GM21515 (cell line): ENCODE measurements around the gene RIPOR3.
A peak's percentile ranks its signal among the peaks of the same experiment; 100 is the strongest.
"Not testable (repeated sequence)": the region's sequence is repeated elsewhere in the genome, so short reads cannot be mapped to it uniquely, and the experiment has no call there.

ENCODE experiments used
- ATAC-seq: cut with Tn5 transposase; IDR thresholded peaks from one replicate; pipeline ENCODE4 v1.9.1; 2021; ENCODE audit not compliant: unreplicated experiment

The RIPOR3 gene

DNA sequence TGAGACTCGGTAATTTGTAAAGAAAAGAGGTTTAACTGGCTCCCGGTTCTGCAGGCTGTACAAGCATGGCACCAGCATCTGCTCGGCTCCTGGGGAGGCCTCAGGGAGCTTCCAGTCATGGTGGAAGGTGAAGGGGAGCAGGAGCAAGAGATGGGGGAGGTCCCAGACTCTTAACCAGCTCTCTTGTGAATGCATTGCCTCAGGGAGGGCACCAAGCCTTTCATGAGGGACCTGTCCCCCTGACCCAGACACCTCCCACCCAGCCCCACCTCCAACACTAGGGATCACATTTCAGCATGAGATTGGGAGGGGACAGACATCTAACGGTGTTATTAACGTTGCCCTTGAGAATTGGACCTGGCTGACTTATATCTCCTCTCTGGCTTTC, 112.6 kb downstream of the RIPOR3 start:
- no peak for ATAC-seq

DNA sequence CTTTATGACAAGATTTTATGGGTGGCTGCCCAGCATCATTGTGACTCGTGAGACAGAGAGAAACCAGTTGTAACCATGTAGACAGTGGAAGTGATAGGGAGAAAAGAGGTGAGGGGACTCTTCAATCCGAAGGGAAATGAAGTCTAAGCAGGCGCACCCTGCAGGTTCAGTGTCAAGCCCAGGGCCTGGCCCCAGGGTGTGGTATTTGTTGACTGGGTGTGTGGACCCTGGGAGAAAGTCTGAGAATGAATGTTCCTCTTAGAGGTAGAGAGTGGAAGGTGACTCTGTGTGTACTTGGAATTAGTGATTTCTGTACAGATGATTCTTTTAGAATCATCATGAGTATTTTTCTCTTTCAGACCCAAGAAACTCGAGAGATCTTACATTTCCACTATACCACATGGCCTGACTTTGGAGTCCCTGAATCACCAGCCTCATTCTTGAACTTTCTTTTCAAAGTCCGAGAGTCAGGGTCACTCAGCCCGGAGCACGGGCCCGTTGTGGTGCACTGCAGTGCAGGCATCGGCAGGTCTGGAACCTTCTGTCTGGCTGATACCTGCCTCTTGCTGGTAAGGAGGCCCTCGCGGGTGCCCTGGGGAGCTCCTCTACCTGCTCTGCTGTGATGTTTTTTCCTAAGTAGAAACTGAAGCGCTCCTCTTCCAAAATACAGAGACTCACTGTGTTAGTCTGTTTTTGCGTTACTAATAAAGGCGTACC, 113.1 kb downstream of the RIPOR3 start:
- no peak for ATAC-seq

DNA sequence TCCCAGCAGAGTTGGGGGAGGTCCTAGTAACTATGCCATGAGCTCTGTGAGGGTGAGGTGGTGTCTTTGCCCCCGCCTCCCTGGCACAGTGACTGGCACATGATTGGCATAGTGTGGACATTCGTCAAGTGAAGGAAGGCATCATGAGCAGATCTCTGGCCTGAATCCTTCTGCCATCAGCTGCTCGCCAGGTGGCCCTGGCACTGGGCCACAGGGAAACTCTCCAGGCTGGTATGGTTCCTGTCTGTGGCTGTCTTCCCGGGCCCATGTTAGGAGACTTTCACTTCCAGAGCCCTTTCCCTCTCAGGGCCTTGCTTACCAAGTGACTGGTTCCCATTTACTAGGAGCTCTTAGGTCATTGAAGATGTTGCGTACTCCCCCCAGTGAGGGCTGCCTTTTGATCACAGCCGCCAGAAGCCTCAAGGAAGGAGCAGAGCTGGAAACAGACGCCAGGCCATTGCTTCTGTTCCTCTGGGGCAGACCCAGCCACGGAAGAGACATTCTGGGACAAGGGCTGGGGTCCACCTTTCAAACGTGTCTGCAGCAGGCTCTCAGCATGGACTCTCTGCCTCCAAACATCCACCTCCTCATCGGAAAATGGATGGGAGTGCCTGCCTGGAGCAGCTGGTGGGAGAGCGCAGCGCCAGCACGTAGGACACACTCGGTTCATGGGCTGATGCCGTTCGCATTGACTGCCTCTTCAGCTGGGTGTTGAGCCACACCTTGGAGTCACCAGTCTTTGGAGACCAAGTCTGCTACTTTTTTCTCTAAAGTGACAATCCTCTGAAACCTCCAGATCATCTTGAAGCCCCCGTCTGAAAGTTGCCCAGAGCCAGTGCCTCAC, 113.9 kb downstream of the RIPOR3 start:
- ATAC-seq = no peak

DNA sequence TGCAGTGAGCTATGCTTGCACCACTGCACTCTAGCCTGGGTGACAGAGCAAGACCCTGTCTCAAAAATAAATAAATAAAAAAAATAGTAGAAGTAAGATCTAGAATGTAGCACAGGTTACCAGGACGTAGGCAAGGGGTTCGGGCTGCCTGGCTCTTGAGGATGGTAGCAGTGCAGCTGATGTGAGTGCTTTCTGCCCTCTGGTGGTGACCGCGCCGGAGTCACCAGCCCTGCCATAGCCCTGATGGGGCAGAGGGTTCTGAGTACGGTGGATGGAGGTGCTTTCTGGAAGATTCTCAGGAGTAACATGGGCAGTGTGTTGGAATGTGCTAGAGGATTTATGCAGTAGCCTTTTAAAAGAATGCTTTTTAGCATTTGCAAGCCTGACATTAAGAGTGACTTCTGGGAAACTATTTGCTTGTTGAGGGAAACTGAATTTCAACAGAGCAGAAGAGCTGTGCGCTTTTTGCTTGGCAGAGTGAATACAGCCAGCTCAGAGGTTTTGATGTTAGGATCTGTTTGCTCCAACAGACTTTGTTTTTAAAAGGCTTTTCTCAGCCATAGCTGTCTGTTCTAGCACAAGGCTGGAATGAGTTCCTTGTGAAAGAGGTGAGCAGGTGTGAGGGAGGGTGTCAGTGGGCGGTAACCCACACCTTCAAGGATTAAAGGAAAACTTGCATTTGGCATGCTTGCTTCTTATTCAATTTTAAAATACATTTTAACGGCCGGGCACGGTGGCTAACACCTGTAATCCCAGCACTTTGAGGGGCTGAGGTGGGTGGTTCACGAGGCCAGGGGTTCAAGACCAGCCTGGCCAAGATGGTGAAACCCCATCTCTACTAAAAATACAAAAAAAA, 115.2 kb downstream of the RIPOR3 start:
- no peak for ATAC-seq

DNA sequence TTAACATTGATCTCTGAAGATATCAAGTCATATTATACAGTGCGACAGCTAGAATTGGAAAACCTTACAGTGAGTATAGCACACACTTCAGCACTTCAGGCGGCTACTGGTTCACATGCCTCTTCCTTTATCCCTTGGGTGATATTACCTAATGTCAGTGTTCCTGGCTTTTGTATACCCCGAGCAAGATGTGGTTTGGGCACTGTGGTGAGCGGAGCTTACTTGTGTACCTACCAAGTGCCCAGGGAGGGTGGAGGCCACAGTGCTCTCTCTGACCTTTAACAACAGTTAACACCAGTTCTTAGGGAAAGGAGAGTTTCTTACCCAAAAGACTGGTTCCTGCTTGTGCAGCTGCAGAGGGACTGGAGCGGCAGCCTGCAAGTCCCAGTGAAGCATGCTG, 116.8 kb downstream of the RIPOR3 start:
- ATAC-seq = no peak

DNA sequence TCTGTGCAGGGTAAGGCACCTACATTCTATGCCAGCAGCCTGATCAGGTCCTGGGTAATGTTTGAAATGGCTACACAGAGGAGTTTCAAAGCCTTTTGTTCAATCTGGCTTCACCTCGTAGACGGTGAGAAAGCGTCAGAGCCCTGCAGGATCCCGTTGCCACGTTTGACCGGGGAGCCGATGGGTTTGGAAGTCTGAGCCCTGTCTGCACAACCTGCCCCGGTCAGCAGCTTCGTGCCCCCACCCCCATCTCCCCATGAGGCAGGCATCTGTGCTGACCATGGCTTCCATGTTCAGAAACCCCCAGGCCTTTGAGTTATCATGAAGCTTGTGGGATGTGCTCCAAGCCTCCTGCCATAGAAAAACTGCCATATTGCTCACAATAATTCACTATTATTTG, 117.2 kb downstream of the RIPOR3 start:
- ATAC-seq = no peak

DNA sequence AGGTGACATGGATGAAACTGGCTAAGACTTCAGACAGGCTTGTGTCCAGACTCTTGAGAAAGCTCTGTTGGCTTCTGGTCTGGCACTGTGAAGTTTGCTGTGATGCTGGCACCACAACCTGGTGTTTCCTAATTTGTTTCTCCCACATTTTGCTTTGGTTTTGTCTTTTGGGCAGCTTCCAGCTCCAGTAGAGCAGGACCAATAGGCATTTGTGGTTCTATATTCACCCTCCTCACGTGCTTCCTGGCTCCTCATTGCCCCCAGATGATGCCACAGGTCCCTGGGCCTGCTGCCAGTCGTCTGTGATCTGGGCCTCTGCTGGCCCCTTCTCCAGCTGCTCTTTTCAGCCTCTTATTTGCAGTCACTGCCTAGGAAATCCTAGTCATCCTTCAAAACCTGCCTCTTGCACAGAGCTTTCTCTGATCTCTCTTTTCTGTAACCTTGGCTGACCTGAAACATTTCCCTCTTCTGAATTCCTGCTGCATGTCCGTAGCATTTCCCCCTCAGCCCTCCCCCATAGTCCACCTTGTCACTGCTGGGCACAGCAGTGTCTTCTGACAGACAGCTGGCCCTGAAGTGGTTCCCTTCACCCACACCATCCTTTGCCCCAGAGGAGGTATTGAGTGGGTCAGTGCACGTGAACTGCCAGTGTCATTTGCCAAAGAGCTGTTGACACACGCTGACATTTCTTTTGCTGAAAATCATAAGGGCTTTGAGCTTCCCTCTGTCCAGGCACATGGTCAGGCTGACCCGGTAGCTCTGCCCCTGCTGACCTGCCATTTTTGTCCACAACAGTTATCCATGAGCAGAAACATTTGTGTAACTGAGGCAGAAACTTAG, 118.2 kb downstream of the RIPOR3 start:
- no peak for ATAC-seq

DNA sequence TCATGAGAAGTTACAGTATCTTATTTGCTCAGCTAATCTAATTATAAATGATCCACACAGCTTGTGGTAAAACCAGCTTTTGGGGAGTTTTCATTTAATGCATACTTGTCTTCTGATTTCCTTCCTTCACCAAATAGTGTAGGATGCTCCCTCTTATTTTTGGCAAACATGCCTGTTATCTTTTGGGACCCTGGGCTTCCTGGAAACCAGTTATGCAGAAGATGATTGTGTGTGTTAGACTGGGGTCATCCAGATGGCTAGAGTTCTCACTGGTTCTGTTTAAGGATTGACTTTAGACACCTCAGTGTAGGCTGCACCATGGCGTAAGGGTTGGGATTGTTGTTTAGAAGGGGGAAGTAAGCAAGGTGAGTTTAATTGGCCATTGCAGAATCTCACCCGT, 119.9 kb downstream of the RIPOR3 start:
- ATAC-seq = no peak

DNA sequence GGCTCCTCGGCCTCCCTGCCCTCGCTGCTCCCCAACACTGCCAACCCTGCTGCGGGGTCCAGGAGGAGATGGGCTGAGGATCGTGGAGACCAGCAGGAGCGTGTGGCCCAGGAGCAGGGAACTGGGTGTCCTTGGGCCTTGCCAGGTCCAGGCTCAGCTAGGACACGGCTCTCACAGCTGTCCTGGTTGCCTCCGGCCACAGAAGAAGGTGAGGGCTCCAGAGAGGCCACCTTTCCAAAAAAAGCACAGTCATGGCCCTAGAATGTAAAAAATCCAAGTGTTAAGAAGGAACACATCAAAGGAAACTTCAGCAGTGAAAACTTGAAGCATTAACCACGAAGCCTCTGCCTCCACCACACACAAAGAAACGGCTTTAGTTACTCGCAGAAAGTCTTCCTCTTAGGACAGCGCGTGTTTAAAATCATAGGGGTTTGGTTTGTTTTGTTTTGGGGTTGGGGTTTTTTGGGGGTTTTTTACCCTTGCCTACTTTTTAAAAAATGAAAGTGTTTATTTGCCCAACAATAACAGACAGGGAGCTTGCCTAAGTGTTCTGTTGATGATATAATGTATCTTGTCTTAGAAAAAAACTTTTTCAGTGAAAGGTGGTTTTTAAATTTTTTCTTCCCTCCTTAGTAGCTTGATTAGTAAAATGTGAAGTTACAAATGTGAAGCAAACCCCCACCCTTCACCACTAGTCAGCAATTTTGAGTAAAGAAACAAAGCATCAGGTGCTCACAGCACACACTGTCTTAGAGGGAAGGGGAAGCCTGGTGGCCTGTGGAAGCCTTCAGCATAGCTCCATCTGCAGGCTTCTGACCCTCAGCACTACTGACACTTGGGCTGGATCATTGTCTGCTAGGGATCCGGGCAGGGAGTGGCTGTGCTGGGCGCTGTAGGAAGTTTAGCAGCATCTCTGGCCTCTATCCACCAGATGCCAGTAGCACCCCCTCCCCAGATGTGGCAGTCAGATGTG, 121.2 kb downstream of the RIPOR3 start:
- ATAC-seq = peak; percentile 52

DNA sequence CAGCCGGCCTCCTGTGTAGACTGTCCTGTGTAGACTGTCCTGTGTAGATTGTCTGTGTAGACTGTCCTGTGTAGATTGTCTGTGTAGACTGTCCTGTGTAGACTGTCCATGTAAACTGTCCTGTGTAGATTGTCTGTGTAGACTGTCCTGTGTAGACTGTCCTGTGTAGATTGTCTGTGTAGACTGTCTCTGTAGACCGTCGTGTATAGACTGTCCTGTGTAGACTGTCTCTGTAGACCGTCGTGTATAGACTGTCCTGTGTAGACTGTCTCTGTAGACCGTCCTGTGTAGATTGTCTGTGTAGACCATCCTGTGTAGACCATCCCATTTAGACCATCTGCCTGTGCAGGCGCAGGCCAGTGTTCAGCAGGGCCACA, 121.9 kb downstream of the RIPOR3 start:
- not testable (repeated sequence) for ATAC-seq

DNA sequence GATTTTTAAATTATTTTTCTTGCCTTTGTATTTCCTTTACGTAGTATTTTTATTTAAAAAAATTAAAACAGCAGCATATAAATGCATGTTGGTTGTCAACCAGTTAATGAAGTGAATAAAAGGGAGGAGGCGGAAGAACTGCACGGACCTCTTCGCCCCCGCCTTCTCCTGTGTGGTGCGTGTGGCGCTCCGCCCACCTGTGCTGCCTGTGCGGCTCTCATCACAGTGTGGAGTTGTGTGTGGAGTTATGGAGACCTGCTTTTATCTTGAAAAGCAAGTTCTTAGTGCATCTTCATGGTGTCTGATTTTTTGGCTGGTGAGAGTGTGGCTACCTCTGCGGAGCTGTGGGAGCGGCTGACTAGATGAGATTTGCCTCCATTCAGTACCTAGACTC, 122.8 kb downstream of the RIPOR3 start:
- no peak for ATAC-seq

DNA sequence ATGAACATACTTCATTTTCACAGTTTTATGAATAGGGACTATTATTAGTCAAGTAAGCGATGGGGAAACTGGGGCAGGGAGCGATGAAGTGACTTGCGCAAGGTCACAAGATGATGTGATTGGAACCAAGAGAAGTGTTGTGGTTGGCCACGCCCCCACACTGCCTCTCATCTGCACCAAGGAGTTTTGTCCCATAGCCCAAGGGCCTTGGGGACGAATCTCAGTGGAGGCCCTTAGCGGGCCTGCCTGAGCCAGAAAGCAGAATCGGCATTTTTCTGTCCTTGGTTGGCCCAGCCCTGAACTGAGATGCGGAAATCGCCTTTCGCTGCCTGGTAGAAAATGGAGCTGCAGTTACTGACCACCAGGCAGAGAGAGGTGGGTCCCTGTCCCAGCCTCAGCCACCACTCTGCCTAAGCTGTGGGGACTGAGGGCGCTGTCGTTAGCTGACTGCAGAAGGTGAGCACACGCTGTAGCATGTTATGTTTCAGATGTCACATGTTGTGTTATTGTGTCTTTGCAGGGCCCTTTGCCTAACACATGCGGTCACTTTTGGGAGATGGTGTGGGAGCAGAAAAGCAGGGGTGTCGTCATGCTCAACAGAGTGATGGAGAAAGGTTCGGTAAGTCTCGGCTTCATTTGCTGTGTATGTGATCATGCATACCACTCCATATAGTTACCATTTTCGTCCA, 123.3 kb downstream of the RIPOR3 start:
- ATAC-seq = no peak

DNA sequence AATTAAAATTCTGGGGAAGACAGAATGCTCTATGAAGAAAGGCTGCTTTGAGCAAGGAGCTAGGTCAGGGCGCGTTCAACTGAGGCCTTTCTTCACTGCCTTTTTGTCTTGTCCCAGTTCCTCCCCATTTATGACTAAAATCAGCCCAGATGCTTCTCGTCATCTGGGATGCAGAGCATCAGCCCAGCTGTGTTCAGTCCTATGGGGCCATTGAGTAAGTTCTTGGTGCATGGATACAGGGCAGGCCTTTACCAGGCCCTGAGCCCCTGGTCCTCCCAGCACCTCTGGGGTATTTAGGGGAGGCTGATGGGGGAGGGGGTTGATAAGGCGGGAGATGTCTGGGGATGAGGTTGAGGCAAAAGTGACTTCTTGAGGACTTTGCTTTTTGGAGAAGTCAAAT, 125.5 kb downstream of the RIPOR3 start:
- no peak for ATAC-seq

DNA sequence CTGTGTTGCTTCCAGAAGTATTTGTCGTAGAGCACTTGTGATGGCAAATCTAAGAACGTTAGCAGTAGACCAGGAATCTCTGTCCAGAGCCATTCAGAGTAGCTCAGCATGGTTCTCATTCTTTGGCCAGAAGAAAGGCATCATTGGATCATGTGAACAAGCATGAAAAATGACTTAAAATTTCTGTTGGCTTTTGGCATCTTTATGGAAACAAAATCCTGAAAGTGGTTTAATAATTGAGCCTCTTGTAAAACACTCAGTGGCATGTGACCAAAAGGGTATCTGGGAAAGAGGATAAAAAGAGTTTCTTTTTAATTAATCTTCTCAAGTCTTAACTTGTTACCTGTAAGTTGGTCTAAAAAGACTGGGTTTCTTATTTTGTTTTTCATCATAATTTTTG, 126.0 kb downstream of the RIPOR3 start:
- no peak for ATAC-seq

DNA sequence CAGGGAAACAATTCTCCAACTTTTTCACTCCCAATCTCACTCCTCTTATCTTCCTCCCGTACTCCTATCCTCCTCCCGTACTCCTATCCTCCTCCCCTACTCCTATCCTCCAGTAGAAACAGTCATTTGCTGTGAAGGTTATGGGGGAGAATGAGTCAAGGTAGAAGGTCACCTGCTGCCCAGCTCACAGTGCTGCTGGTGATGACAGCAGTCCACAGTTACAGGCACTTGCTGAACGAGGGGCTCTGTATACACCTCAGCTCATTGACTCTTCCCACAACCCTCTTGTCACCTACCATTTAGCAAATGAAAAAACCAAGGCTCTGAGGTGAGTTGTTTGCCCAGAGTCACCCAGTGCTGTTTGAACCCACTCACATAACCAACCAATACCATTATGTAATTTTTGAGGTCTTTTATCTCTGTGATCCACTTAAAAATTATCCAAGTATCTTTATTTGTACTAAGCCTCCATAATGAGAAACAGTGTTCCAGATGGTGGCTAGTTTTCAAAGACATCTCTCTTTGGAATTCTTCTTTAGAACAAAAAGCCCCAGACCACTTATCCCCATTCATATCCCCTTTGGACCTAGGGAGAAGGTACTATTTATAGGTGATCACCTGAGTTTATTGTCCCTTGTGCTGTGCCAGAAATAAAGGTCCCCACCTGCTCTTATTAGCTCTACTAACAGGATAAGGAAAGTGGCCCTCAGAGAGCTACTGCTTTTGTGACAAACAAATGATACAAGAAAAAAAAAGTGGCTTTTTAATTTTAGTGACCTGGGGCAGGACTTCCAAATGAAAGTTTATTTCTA, 128.0 kb downstream of the RIPOR3 start:
- no peak for ATAC-seq

DNA sequence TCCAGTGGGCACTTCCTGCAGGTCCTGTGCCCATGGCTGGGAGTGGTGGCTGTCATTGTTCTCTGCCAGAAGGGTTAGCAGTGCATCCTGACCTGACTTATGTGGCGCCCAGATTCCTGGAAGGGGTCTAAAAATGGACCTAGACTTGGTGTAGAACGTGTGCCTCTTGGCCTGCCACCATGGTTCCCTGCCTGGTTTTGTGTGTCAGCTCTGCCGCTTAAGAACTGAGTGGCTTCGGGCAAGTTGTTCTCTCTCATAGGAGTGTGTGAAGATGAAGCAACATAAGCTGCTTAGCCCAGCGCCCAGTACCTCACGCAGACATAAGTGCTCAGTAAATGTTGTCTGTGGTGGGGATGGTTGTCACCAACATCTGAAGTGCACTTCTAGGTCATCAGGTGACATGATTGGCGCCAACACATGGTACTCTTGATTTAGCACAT, 129.1 kb downstream of the RIPOR3 start:
- no peak for ATAC-seq

DNA sequence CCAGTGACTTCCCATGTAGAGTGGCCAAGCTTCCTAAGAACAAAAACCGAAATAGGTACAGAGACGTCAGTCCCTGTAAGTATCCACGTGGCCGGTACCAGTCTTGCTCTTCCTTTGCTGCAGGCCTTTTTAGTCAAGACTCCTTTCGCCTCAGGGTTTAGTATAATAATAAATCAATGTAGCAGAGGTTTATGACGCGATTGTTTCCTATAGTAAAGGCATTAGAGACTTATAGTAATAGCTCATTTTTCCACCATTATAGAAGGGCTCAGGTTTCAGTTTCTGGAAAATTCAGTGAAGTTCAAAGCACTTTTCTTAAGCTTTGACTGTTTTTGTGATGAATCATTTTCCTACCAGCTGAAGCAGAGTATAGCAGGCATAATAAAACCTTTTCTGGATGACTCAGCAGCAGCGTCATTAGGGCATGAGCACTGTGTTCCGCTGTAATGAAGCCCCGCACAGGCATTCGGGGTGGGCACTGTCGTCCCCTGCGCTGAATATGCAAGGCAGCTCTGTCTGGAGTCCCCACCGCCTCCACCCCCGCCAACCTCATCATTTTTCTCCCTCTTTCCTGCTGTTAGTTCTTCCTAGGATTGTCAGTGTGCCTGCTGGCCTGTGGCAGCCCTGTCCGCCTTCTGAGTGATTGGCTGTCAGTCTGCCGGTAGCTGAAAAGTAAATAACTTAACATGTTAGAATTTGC, 129.8 kb downstream of the RIPOR3 start:
- no peak for ATAC-seq

DNA sequence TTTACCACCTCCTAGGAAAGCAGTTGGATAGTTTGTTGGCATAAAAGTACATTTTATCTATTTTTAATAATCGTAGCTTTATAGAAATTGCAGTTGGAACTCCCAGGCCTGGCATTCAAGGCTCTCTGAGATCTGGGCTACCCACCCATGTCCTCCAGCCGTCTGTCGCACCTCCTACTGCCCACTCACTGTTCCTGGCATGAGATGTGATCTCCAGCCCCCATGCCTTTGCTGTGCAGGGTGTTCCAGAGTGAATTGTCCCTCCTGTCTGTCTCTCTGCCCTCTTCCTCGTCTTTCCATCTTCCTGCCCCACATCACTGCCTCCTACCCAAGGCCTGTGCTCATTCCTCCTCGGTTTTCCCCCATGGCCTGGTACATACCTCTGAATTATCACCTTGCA, 130.5 kb downstream of the RIPOR3 start:
- no peak for ATAC-seq
